ENCODE measurements around the gene GAGE12H.

DNA sequence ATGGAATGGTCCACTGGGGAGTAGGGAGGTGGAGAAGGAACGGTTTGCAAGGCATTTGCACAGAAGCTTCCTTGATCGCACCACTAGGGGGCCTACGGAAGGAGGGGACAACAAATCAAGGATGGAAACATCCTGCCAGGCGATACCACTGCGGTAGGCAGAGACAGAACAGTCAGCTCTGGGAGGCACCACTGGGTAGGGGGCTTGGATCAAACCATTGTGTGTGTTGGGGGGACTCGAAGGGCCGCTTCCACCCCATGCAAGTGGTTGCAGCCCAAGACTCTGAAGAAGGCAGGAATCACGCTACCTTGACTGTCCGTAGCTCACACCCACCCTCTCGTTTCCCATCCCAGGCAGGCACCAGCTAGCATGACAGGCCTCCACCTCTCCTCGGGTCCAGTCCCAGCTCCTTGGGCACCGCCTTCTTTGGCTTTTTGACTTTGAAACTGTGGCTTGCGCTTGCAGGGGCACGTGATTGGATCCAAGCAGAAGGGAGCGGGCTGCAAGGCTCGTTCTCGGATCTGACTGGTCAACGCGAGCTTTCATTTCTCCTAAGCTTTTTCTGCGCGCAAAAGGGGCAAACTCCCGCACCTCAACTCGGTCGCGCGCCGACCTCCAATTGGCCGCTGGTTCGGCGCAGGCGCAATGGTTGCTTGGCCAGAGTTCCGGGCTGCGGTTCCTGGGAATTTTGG, 47.5 kb downstream of the GAGE12H start:
- TF ChIP-seq, protein P1, sequence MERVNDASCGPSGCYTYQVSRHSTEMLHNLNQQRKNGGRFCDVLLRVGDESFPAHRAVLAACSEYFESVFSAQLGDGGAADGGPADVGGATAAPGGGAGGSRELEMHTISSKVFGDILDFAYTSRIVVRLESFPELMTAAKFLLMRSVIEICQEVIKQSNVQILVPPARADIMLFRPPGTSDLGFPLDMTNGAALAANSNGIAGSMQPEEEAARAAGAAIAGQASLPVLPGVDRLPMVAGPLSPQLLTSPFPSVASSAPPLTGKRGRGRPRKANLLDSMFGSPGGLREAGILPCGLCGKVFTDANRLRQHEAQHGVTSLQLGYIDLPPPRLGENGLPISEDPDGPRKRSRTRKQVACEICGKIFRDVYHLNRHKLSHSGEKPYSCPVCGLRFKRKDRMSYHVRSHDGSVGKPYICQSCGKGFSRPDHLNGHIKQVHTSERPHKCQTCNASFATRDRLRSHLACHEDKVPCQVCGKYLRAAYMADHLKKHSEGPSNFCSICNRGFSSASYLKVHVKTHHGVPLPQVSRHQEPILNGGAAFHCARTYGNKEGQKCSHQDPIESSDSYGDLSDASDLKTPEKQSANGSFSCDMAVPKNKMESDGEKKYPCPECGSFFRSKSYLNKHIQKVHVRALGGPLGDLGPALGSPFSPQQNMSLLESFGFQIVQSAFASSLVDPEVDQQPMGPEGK (CRISPR knock-in tag; IDR thresholded peaks at IDR 0.05), result no peak
- no peak for TF ChIP-seq SETDB1 (CRISPR knock-in tag; IDR thresholded peaks at IDR 0.05; ENCODE audit: borderline replicate concordance)

Data from HepG2 (cell line).